ENCODE measurements around the gene GNG12.

Gene GNG12

GRCh38 chr1:67777440-67777839, 55.8 kb downstream of the GNG12 start:
- DNase-seq, result no peak

GRCh38 chr1:67777016-67777415, 56.3 kb downstream of the GNG12 start:
- no peak for DNase-seq

DNA sequence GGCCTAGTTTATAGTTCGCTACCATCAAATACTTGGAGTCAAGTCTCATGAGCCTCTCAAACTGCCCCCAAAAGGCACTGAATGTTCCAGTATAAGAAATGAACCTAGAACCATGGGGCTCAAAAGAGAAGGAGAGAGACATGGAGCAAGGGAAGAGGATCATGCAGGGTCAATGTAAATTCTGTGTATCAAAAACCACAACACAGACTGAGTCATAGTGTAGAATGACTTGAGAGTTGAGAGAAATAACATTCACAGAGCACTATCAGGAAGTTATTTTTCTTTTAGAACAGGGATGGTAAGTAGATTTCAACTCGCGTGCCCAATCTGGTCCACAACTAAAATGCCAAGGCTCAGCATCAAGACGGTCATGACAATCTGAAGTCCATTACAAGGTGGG, 59.8 kb downstream of the GNG12 start:
- DNase-seq, result no peak

DNA sequence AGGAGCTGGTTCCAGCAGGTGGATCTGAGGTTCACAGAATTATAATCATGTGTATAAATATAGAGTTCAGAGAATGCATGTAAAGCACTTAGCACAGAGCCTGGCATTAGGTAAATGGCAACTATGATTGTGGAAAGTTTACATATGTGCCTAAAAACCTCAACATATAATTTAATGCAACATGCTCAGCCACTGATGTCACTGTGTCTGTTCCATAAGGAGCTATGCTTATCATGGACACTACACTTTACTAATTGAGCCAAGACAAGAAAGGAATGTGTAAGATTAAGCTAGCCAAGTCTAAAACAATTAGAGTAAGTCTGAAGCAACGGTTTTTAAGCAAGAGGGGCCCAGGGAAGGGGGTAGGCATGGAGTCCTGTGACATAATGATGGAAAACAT, 61.5 kb downstream of the GNG12 start:
- DNase-seq, result no peak

DNA sequence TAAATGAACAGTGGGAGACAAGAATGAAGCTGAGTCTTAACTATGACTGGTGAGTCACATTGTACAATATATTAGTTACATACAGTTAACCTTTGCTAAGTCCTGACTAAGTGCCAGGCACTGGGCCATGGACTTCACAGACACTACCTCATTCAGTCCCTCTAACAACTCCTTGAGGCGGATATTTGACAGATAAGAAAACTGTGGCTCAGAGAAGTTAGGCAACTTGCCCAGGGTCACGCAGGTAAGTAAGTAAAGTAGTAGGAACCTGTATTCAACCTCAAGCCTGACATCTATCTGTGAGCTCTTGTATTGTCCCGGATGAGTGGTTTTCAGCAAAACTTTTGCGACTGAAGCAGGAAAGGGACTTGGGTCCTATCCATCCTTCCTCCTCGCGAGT, 62.1 kb downstream of the GNG12 start:
- DNase-seq, result no peak

DNA sequence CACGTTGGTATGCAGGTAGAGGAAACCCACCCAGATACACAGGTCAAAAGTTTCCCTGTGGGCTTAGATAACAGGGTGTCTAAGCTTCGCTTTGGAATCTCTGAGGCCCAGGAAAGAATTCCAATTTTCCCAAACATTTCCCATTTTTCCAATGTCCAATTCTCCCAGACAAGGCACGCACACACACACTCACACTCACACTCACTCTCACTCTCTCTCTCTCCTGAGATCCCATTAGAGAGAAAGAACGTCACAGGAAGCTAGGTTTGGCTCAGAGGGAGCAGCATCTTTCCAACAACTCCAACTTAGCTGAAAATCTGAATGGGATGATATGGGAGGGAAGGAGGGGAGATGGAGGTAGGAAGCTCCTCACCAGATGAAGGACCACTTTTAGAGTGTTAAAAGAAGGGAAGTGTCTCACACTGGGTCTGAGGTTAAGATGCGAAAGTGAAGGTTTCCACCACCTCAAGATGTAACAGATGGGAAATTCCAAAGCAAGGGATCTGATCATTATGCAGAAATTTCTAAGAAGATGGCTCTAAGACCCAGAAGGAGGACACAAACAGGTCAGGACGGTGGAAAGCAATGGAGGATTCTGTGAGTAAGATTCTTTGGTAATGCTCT, 63.5 kb downstream of the GNG12 start:
- DNase-seq, result no peak

GRCh38 chr1:67768480-67768879, 64.8 kb downstream of the GNG12 start:
- DNase-seq, result no peak

DNA sequence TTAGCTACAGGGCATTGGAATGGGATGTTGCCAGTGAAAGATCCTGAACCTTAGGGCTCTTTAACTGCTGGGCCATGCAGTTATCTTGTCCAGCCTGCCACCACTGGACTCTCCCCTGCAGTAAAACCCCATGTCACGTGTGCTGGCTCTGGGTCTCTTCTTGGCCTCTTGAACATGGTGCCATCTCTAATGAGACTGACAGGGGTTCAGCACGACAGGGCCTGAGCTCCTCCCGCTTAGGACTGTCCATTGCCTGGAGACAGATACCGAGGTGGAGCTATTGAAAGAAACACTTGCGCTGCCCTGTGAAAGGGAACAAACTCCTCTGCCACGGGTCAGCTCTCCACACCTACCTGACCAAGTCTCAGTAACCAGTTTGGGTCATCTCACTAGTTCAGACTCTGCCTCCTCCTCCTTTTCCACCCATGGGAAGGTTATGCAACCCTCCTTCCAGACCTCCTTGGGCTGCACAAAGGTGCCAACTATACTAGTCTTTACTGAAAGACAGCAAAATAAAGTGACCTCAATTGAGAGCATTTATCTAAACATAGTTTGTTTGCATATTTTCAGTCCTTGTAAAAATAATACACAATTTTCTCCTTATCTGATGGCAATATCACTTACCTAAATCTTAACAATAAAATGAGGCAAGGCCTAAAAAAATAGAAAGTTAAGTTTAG, 66.0 kb downstream of the GNG12 start:
- no peak for DNase-seq

DNA sequence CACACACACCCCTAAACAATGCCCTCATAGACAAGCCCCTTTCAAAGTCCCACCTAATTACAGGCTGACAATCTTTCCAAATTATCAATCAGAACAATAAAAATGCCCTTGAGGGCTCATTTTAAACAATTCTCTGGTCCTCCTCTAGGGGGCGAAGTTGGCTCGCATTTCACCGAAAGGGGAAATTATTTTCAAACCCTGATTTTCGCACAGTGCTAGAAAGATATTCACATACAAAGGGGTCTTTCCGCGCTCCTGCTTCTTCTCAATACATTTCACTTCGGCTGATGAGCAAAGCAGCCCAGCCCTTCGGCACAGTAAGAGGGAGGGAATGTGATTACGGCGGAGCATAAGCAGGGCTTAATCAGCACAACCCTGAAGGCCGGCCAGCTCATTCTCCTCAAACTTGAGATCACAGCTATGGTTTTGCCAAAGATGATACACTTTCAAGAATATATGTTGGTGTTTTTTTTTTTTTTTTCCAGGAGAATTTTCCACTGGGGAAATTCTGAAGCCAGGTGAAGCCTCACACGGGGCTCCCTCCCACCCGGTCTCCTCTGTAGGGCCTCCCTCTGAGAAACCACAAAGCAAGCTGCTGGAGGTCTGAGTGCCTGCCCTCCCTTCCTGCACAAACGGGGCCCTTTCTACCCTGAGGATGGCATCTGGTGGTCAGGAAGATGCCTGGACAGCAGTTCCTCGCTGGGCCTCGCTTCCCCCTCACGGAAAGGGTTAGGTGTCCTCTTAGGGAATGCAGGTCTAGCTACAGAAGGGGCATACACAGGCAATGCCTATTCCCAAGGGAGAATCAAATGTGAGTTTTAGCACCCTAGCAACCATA, 66.9 kb downstream of the GNG12 start:
- no peak for DNase-seq

GRCh38 chr1:67764633-67765032, 68.6 kb downstream of the GNG12 start:
- no peak for DNase-seq

- DNase-seq, result no peak
These were observed 71.5 kb downstream of the GNG12 start for GRCh38 chr1:67761730-67762129.

GRCh38 chr1:67761091-67761490, 72.2 kb downstream of the GNG12 start:
- DNase-seq, result no peak

- DNase-seq, result peak; percentile 26
These were observed 73.0 kb downstream of the GNG12 start for GRCh38 chr1:67760030-67760821.

DNA sequence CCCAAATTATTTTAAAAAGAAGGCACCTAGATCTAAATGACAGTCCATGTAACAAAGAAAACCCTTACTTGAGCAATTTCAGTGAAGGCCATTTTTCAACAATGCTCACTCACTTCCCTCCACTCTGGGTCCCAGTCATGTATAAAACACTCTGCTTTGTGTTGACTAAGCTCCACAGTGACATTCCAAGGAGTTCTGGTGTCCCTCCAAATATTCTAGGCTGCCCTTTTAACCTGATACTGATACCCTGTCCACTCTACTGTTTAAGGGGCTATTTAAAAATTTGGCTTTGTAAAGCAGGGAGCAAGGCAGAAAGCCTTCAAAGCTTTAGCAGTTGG, 73.6 kb downstream of the GNG12 start:
- DNase-seq, result no peak

GRCh38 chr1:67759066-67759465, 74.2 kb downstream of the GNG12 start:
- DNase-seq, result no peak

GRCh38 chr1:67755619-67756018, 77.6 kb downstream of the GNG12 start:
- peak; percentile 55 for DNase-seq

DNA sequence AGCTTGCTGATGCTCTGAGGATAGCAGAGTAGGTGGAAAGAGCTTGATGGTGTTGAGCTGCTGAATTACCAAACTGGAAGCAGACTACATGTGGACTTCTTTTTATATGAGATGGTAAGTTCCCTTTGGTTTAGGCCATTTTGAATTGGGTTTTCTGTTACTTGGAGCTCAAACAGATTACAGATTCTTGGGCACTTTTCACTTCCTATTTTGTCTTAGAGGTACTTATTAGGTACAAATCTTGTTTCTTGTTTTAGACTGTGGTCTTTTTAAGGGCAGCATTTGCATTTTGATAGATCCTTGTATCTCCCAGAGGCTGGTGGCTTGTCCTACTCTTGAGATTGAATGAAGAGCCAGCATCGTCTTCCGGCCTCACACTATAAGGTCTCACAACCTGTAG, 78.1 kb downstream of the GNG12 start:
- no peak for DNase-seq

DNA sequence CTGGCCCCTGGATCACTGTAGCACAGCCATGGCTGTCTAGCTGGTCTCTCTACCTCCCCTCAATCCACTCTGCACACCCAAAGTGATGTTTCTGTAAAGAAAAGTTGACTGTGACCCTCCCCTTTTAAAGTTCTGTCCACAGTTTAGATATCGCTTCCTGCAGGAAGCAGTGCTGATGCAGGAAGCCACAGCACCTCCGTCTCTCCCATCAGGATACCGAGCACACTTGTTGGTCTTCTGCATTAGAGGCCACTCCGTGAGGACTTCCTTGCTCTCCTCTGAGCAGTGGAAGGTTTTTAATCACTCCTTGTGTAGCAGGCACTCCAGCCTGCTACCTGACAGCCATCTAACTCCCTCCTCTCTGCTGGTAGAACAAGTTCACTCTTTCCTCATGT, 78.7 kb downstream of the GNG12 start:
- no peak for DNase-seq

DNA sequence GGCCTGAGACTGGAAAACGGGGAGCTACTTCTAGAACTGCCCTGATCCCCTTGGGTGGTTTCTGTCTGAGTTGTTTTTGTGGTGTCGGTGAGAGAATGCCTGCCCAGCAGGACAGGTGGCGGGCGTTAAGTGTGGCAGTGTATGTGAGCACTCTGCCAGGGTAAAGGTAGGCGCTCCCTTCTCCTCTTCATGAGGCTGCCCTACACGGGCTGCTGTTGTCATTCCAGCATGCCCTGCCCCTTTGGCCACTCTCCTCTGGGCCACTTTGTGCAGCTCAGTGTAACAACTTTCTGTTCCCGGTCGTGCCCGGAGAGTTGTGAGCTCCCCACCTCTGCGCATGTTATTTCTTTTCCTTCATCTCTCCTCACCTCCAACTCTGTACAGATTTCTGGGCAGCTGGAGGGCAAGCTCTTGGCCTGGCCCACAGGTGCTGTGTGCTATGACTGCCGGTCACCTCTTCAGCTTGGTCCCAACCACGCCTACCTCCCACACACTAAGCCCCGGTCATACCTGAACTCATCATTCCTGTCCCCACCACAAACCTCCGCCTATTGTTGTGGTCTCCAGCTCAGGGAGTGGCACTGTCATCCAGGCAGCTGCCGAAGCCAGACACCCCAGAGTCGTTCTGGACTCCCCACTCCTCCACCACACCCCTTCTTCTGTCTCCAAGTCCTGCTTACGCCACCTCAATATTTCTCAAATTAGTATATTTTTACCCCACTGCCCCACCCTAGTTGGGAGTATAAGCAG, 79.3 kb downstream of the GNG12 start:
- DNase-seq, result no peak

DNA sequence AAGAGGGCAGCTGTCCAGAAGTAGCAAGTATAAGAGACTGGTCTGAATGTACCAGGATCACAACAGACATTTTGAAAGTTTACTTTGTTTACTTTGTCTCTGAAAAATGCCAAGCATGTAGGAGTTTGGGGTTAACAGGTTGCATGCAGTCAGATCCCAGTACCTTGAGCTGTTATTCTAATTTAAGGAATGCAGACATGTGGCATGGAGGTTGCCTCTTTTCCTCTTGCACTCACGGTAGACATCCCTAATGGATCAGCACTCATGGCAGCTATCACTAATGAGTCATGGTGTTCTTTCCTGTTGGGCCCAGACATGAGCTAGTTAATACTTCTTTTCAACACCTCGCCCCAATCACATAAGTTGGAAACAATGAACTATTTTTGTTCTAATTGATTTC, 81.0 kb downstream of the GNG12 start:
- no peak for DNase-seq

- DNase-seq, result no peak
These were observed 82.6 kb downstream of the GNG12 start for GRCh38 chr1:67750691-67751054.

GRCh38 chr1:67749844-67750690, 83.2 kb downstream of the GNG12 start:
- DNase-seq, result no peak

Measured in NCI-H510A (cell line).